SU-DHL-6 (cell line): ENCODE data around the gene KCNAB2.

Source experiments
- EZH2phosphoT487 ChIP-seq: fragments of 200-600 bp; sonication (generic), shearing (Covaris generic); conservative IDR thresholded peaks from 2 replicates; pipeline ENCODE4 v1.6.1; 2018; ENCODE audit warnings: mild to moderate bottlenecking, antibody characterized with exemption, low read length, moderate library complexity, mixed read lengths
- TF ChIP-seq, protein P1 (sequence below): fragments of 200-600 bp; sonication (generic); IDR thresholded peaks from one replicate; pipeline ENCODE4 v1.5.1; 2017; ENCODE audit warnings: antibody characterized with exemption, mild to moderate bottlenecking, low read length, moderate library complexity; ENCODE audit not compliant: insufficient read depth, poor library complexity, severe bottlenecking

DNA sequence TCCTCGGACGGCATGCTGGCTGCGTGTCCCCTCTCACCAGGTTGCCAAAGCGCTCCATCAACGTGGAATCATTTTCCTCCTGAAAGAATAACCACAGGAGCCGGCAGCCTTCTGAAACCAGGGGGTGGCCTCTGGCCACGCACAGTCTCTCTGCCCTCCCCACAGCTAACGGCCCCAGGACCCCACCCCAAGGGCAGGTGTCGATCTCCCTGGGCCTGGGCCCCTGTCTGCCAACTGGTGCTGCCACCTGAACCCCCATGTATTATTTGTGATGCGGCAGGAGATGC is 46.1 kb downstream of the KCNAB2 start:
- TF ChIP-seq, protein P1, sequence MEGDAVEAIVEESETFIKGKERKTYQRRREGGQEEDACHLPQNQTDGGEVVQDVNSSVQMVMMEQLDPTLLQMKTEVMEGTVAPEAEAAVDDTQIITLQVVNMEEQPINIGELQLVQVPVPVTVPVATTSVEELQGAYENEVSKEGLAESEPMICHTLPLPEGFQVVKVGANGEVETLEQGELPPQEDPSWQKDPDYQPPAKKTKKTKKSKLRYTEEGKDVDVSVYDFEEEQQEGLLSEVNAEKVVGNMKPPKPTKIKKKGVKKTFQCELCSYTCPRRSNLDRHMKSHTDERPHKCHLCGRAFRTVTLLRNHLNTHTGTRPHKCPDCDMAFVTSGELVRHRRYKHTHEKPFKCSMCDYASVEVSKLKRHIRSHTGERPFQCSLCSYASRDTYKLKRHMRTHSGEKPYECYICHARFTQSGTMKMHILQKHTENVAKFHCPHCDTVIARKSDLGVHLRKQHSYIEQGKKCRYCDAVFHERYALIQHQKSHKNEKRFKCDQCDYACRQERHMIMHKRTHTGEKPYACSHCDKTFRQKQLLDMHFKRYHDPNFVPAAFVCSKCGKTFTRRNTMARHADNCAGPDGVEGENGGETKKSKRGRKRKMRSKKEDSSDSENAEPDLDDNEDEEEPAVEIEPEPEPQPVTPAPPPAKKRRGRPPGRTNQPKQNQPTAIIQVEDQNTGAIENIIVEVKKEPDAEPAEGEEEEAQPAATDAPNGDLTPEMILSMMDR = no peak
- TF ChIP-seq EZH2phosphoT487 = no peak
